SW480 (cell line): Measurements from ENCODE around the gene EFCAB7.
A peak's percentile ranks its signal among the peaks of the same experiment; 100 is the strongest.

Experiments used
- DNase-seq: peaks from one replicate; pipeline ENCODE4 v3.0.0-alpha.2; 2016; ENCODE audit warnings: low spot score

Gene EFCAB7

DNA sequence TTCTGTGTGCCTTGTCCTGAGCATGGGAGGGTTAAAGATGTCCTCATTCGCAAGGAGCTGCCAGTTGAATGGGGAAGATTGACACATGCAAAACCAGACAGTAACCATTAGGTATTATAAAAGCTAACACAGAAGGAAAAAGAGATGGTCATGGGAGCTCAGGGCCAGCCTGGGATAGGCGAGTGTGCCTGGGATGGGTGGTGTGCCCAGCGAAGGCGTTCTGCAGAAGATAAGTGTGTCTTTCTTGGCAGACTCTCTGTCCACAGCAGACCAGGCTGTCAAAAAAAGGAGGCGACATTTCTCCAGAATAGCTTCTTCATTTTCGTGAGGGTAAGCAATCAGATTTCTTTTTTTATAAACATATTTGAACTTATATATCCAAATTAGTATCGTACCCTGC is 84.0 kb downstream of the EFCAB7 start:
- DNase-seq: no peak

- DNase-seq: no peak
Measured at GRCh38 chr1:63611231-63611630, 87.9 kb downstream of the EFCAB7 start.

GRCh38 chr1:63612564-63612963 is 89.2 kb downstream of the EFCAB7 start:
- no peak for DNase-seq

GRCh38 chr1:63612971-63613370 is 89.6 kb downstream of the EFCAB7 start:
- no peak for DNase-seq

DNA sequence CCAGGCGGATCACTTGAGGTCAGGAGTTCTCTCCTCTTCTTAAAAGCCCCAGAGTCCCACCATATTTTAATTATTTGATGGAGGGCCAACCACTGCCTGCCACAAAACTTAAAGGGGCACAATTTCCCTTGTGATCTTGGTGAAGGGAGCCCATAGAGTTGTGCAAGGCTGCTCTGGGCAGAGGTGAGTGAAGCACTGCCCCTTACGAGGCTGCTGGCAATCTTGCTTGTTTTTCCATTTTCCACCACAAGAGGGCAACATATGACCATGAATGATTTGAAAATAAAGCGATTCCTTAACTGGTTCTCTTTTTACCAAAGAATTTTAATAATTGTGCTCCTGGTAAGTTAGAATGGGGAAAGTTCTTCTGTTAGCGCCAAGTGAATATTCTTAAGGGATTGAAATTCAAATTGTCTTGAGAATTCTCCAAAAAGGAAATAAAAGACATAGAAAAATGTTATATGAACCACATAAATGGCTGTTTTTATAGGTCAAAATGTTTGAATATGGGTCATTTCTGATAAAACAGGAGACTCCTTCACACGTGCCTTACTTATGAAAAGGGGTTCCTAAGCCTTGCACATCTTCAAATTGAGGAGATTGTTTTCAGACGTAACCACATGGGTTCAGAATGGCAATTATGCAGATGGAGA is 92.6 kb downstream of the EFCAB7 start:
- peak; percentile 43 for DNase-seq

GRCh38 chr1:63617450-63617849 is 94.1 kb downstream of the EFCAB7 start:
- no peak for DNase-seq

DNA sequence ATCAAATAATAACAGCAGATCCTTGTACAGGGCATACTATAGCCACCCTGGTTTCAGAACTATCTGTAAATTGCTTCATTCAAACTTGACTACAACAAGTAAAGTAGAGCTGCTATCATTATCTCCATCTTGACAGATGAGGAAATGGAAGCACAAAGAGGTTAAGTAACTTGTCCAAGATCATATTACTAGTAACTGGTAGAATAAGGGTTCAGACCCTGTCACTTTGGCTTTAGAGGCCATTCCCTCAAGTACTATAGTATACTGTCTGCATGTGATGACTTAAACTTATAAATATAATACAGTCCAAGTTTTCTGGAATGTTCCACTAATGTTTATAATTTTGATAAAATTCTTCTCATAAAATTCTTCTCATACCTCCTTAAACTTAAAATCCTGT is 94.7 kb downstream of the EFCAB7 start:
- no peak for DNase-seq

DNA sequence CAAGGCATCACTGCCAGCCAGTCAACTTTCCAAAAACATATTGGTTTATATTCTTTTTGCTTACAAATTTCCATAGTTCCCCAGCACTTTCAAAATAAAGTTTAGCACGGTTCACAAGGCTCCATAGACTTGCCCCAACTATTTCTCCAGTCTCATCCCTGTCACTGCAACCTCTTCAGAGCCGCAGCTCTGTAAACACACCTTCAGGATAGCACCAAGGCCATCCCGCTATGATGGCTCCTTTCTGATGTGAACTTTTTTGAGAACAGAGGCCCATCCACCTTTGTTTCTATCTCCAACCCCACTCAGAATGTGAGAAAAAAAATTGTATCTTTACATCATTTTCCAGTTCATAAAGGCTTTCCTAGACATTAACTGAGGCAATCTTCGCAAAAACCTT is 96.2 kb downstream of the EFCAB7 start:
- DNase-seq: no peak

GRCh38 chr1:63620671-63621070 is 97.3 kb downstream of the EFCAB7 start:
- no peak for DNase-seq

DNA sequence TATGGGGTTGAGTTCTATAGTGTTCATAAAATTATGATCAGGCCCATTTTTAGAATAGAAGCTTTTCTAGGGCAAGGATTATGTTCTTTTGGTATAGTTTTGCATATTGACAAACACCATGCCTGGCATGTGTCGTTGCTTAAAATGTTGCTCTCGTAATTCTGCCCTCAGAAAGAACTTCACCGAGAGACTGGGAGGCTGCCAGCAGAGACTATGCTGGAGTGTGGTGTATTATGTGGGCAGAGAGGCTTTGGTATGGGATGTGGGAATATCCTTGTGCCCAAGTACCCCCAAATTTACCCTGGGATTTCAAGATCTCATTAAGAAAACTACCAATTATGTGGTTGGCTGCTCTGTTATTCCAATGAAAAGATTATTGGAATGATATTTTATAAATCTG is 97.8 kb downstream of the EFCAB7 start:
- no peak for DNase-seq

DNA sequence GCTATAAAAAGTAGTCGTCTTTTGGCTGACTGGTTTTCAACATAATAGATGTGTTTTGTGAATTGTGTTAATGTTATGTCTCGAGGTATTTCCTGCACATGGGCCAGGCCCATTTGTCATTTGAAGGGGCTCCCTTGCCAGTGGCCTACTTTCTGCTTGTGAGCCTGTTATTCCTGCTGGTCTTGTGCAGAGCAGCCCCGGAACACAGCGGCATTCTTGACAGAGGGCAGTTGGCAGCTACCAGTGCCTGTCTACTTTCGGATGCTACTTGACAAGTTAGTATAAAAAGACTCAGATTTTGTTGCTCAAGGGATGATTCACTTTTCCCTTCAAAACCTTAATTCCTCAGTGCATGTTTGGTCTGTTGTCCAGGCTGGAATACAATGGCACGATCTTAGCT is 98.4 kb downstream of the EFCAB7 start:
- no peak for DNase-seq
